ENCODE data around the gene KCNQ5. TPM values are rescaled to one million over a fixed set of nuclear protein-coding genes. Genes with fewer than 3 reads are reported as not detected.
"Not testable (repeated sequence)": the region's sequence is repeated elsewhere in the genome, so short reads cannot be mapped to it uniquely, and the experiment has no call there.

KCNQ5 gene
- 1 to 10 TPM; 1.3 to 8.5 TPM for total RNA-seq

DNA sequence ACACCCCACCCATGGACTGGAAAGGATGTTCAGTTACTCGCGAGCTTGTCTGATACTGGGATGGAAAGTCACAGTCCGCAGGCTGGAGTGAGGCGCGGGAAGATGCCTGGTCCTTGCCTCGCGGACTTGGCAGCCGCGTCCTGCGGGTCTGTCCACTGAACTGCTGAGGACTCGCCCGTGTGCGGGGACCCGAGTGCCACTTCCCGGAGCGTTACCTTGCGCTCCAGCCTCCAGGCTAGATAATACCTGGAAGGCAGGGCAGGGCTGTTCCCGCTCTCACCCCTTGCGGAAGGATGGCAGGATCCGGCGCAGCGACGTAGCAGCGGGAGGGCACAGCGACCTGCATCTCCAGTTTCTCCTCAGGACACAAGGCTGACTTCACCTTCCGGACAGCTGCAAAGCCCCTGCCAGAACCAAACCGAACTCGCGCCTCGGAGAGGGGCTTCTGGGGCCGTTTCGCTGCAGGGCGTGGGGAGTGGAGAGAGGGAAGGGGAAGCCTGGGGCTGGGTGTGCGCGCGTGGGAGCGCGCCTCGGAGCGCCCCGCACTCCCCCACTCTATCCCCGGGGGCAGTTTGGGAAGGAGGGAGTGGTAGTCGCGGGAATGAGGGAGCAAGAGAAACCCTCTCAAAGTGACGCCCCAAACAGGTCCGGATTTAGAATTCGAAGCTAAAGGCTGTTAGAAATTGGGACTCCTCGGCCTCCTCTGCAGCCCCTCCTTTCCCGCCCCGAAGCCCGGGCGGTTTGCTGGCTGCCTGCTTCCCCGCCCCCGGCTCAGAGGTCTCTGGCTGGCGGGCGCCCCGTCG, at the start of gene KCNQ5:
Gene KCNQ5 (plus strand): TSS at position 774 of the 803 bp plus-strand sequence.
- peaks cover 22% of the 10 kb centered on the region for H3K4me1 Mint-ChIP-seq
- no peak for ATAC-seq (replicated peaks)
- H3K27ac Mint-ChIP-seq = no peak within 1 kb of the TSS
- peaks cover 8% of the 10 kb centered on the region for H3K27me3 Mint-ChIP-seq
- no peaks in the 10 kb centered on the region for H3K36me3 Mint-ChIP-seq (ENCODE audit: low read depth)
- no peaks in the 10 kb centered on the region for H3K9me3 Mint-ChIP-seq
- H3K4me3 Mint-ChIP-seq = peak within 1 kb of the TSS; percentile 87

GRCh38 chr6:72579865-72580264, 42.0 kb upstream of the KCNQ5 start:
- H3K36me3 Mint-ChIP-seq (ENCODE audit: low read depth) = no peaks in the 10 kb centered on the region
- H3K27me3 Mint-ChIP-seq = no peaks in the 10 kb centered on the region
- H3K4me3 Mint-ChIP-seq = no peak overlapping the region
- no peak for ATAC-seq (replicated peaks)
- H3K4me1 Mint-ChIP-seq = no peaks in the 10 kb centered on the region
- no peaks in the 10 kb centered on the region for H3K9me3 Mint-ChIP-seq
- no peak overlapping the region for H3K27ac Mint-ChIP-seq

- Mint-ChIP-seq H3K27ac (no peak overlapping the region), H3K9me3 (no peaks in the 10 kb centered on the region), H3K4me1 (no peaks in the 10 kb centered on the region), H3K27me3 (no peaks in the 10 kb centered on the region), H3K36me3 (ENCODE audit: low read depth) (no peaks in the 10 kb centered on the region), H3K4me3 (no peak overlapping the region)
- ATAC-seq (replicated peaks) = no peak
Observed at GRCh38 chr6:72580281-72580940, 41.5 kb upstream of the KCNQ5 start.

DNA sequence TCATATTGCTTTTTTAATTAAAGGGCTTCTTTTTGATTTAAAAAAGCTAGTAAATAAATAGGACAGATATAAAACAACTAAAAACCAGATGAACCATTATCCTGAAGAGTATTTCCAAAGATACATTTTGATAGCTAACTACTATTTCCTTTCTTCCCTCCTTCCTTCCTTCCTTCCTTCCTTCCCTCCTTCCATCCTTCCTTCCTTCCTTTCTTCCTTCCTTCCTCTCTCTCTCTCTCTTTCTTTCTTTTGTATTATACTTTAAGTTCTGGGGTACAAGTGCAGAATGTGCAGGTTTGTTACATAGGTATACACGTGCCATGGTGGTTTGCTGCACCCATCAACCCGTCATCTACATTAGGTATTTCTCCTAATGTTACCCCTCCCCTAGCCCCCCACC, 40.9 kb upstream of the KCNQ5 start:
- not testable (repeated sequence) for H3K27me3 Mint-ChIP-seq; ATAC-seq (replicated peaks); H3K27ac Mint-ChIP-seq; H3K9me3 Mint-ChIP-seq; H3K4me3 Mint-ChIP-seq; H3K4me1 Mint-ChIP-seq; H3K36me3 Mint-ChIP-seq (ENCODE audit: low read depth)

GRCh38 chr6:72588155-72588554, 33.7 kb upstream of the KCNQ5 start:
- Mint-ChIP-seq H3K4me3 (no peak overlapping the region), H3K9me3 (no peaks in the 10 kb centered on the region), H3K36me3 (ENCODE audit: low read depth) (no peaks in the 10 kb centered on the region), H3K4me1 (no peaks in the 10 kb centered on the region), H3K27ac (no peak overlapping the region), H3K27me3 (no peaks in the 10 kb centered on the region)
- no peak for ATAC-seq (replicated peaks)

GRCh38 chr6:72589096-72589495, 32.8 kb upstream of the KCNQ5 start:
- no peaks in the 10 kb centered on the region for H3K9me3 Mint-ChIP-seq

DNA sequence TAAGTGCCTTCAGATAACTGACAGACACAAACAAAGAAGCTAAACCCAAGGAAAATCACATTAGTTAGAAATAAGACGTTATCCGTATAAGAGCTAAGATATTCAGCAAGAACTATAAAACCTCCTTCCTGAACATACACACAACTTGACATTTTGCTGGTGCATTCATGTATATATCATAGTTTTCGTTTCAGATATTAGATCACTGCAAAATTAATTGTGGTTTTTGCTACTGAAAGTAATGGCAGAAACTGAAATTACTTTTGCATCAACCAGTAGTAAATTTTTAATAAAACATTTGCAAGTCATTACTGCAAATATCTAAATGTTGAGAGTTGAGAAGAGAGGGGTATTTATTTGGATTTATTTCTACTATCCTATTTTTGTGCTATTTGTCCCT, 26.1 kb upstream of the KCNQ5 start:
- Mint-ChIP-seq H3K4me3 (no peak overlapping the region), H3K27ac (no peak overlapping the region)

More at GRCh38 chr6:72589096-72589495, 32.8 kb upstream of the KCNQ5 start:
- Mint-ChIP-seq H3K4me1 (no peaks in the 10 kb centered on the region), H3K4me3 (no peak overlapping the region), H3K27ac (no peak overlapping the region), H3K27me3 (no peaks in the 10 kb centered on the region), H3K36me3 (ENCODE audit: low read depth) (no peaks in the 10 kb centered on the region)
- ATAC-seq (replicated peaks) = no peak

GRCh38 chr6:72616406-72617015, 5.4 kb upstream of the KCNQ5 start:
- no peaks in the 10 kb centered on the region for H3K36me3 Mint-ChIP-seq (ENCODE audit: low read depth)
- no peak overlapping the region for H3K27ac Mint-ChIP-seq
- no peak overlapping the region for H3K4me3 Mint-ChIP-seq
- H3K9me3 Mint-ChIP-seq = no peaks in the 10 kb centered on the region
- ATAC-seq (replicated peaks) = no peak
- H3K27me3 Mint-ChIP-seq = peaks cover 8% of the 10 kb centered on the region
- H3K4me1 Mint-ChIP-seq = peaks cover 20% of the 10 kb centered on the region

More for the DNA sequence above, 26.1 kb upstream of the KCNQ5 start:
- no peaks in the 10 kb centered on the region for H3K9me3 Mint-ChIP-seq
- H3K27me3 Mint-ChIP-seq = peaks cover 9% of the 10 kb centered on the region
- H3K36me3 Mint-ChIP-seq (ENCODE audit: low read depth) = no peaks in the 10 kb centered on the region
- no peaks in the 10 kb centered on the region for H3K4me1 Mint-ChIP-seq
- no peak for ATAC-seq (replicated peaks)

GRCh38 chr6:72617721-72618120, 4.1 kb upstream of the KCNQ5 start:
- no peaks in the 10 kb centered on the region for H3K9me3 Mint-ChIP-seq
- no peak overlapping the region for H3K27ac Mint-ChIP-seq
- no peak overlapping the region for H3K4me3 Mint-ChIP-seq
- H3K4me1 Mint-ChIP-seq = peaks cover 20% of the 10 kb centered on the region
- H3K36me3 Mint-ChIP-seq (ENCODE audit: low read depth) = no peaks in the 10 kb centered on the region
- ATAC-seq (replicated peaks) = no peak
- H3K27me3 Mint-ChIP-seq = peaks cover 8% of the 10 kb centered on the region

- Mint-ChIP-seq H3K36me3 (ENCODE audit: low read depth) (no peaks in the 10 kb centered on the region), H3K27ac (peak overlapping the region; percentile 74), H3K4me3 (peak overlapping the region; percentile 87), H3K9me3 (no peaks in the 10 kb centered on the region), H3K4me1 (peaks cover 19% of the 10 kb centered on the region), H3K27me3 (peaks cover 8% of the 10 kb centered on the region)
- ATAC-seq (replicated peaks) = peak; percentile 76
Observed at GRCh38 chr6:72619883-72620696, 1.8 kb upstream of the KCNQ5 start.

- peaks cover 8% of the 10 kb centered on the region for H3K27me3 Mint-ChIP-seq
- H3K27ac Mint-ChIP-seq = no peak overlapping the region
- peaks cover 21% of the 10 kb centered on the region for H3K4me1 Mint-ChIP-seq
- H3K36me3 Mint-ChIP-seq (ENCODE audit: low read depth) = no peaks in the 10 kb centered on the region
- ATAC-seq (replicated peaks) = no peak
- H3K4me3 Mint-ChIP-seq = peak overlapping the region; percentile 87
- H3K9me3 Mint-ChIP-seq = no peaks in the 10 kb centered on the region
Observed at GRCh38 chr6:72620871-72621290, 983 bp upstream of the KCNQ5 start.

- H3K36me3 Mint-ChIP-seq (ENCODE audit: low read depth) = no peaks in the 10 kb centered on the region
- H3K9me3 Mint-ChIP-seq = no peaks in the 10 kb centered on the region
- H3K27ac Mint-ChIP-seq = no peak overlapping the region
- peak overlapping the region; percentile 83 for H3K4me3 Mint-ChIP-seq
- H3K27me3 Mint-ChIP-seq = peaks cover 8% of the 10 kb centered on the region
- ATAC-seq (replicated peaks) = peak; percentile 28
- peaks cover 23% of the 10 kb centered on the region for H3K4me1 Mint-ChIP-seq
Observed at GRCh38 chr6:72622094-72622940, 453 bp downstream of the KCNQ5 start.

- peaks cover 8% of the 10 kb centered on the region for H3K27me3 Mint-ChIP-seq
- H3K36me3 Mint-ChIP-seq (ENCODE audit: low read depth) = no peaks in the 10 kb centered on the region
- ATAC-seq (replicated peaks) = no peak
- no peak overlapping the region for H3K27ac Mint-ChIP-seq
- H3K4me1 Mint-ChIP-seq = peaks cover 23% of the 10 kb centered on the region
- H3K4me3 Mint-ChIP-seq = peak overlapping the region; percentile 83
- H3K9me3 Mint-ChIP-seq = no peaks in the 10 kb centered on the region
Observed at GRCh38 chr6:72623808-72624207, 1.9 kb downstream of the KCNQ5 start.

Measured in activated T-helper 17 cell treated with anti-CD3 and anti-CD28 coated beads, Interleukin-2, amount 50 U/mL, for 72 hours (primary cell).